Astrocyte (in vitro differentiated cells and primary cell): ENCODE data around the gene FBXL4.

Experiments used
- CTCF ChIP-seq: IDR thresholded peaks from 2 replicates; pipeline ENCODE4 v1.5.1; 2011; ENCODE audit warnings: low read depth, mild to moderate bottlenecking, inconsistent platforms, low read length, moderate library complexity; ENCODE audit not compliant: insufficient read depth
- EZH2 ChIP-seq: IDR thresholded peaks from 2 replicates; pipeline ENCODE4 v1.6.1; 2012; ENCODE audit warnings: mild to moderate bottlenecking, low read length, inconsistent platforms; ENCODE audit not compliant: insufficient read depth

- TF ChIP-seq CTCF (no peak), EZH2 (peak; percentile 80)
Observed at GRCh38 chr6:98824162-98824901, 123.4 kb downstream of the FBXL4 start.
